ENCODE results near the gene UFSP1.
"Not testable (repeated sequence)": the region's sequence is repeated elsewhere in the genome, so short reads cannot be mapped to it uniquely, and the experiment has no call there.

The UFSP1 gene

DNA sequence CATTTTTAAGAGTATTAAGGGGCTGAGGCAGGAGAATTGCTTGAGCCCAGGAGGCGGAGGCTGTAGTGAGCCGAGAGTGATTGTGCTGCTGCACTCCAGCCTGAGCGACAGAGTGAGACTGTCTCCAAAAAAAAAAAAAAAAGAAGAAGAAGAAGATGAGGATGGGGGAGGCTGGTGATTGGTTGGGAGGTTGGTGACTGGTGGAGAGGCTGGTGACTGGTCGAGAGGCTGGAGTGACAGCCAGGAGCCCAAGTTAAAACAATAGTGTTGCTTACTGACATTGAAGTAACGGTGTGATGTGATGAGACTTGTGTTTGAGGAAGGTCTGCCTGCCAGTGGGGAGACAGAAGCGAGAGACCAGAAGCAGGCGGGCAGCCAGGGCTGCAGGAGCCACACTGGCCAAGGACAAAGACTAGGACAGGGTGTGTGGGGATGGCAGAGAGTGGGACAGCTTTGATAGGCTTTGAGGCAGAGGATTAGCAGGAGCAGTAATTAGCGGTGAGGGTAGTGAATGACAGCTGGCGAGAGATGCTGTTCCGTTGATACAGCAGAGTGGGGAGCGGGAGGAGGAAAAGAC is 9.7 kb downstream of the UFSP1 start:
- peak; percentile 97 for DNase-seq

DNA sequence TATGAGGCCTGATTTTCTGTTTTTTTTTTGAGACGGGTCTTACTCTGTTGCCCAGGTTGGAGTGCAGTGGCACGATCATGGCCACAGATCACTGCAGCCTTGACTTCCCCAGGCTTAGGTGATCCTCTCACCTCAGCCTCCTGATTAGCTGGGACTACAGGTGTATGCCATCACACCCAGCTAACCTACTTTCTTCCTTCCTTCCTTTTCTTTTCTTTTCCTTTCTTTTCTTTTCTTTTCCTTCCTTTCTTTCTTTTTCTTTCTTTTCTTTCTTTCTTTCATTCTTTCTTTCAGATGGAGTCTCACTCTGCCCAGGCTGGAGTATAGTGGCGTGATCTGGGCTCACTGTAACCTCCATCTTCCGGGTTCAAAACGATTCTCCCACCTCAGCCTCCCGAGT is 10.8 kb downstream of the UFSP1 start:
- DNase-seq, result no peak

DNA sequence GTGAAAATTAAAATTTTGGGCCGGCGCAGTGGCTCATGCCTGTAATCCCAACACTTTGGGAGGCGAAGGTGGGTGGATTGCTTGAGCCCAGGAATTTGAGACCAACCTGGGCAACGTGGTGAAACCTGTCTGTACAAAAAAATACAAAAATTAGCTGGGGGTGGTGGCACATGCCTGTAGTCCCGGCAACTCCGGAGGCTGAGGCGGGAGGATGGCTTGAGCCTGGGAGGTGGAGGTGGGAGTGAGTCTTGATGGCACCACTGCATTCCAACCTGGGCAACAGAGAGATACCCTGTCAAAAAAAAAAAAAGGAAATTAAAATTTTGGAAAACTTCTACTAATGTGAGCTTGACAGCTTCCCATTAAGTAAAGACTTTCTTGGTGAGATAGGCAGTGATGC is 11.5 kb downstream of the UFSP1 start:
- no peak for DNase-seq

DNA sequence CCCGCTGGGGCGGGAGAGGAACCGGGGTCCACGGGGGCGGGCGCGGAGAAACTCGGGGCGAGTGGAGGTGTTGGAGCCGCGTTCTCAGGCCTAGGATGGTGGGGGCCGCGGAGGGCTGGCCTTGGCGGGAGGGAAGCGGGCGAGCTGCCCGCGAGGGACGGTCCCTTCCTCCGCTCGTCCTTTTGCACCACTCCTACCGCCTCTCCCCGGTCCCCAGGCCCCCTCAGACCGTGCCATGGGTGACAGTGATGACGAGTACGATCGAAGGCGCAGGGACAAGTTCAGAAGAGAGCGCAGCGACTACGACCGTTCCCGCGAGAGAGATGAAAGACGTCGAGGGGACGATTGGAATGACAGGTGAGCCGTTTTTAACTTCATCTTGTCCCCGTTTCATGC is 14.2 kb downstream of the UFSP1 start:
- peak; percentile 45 for DNase-seq

DNA sequence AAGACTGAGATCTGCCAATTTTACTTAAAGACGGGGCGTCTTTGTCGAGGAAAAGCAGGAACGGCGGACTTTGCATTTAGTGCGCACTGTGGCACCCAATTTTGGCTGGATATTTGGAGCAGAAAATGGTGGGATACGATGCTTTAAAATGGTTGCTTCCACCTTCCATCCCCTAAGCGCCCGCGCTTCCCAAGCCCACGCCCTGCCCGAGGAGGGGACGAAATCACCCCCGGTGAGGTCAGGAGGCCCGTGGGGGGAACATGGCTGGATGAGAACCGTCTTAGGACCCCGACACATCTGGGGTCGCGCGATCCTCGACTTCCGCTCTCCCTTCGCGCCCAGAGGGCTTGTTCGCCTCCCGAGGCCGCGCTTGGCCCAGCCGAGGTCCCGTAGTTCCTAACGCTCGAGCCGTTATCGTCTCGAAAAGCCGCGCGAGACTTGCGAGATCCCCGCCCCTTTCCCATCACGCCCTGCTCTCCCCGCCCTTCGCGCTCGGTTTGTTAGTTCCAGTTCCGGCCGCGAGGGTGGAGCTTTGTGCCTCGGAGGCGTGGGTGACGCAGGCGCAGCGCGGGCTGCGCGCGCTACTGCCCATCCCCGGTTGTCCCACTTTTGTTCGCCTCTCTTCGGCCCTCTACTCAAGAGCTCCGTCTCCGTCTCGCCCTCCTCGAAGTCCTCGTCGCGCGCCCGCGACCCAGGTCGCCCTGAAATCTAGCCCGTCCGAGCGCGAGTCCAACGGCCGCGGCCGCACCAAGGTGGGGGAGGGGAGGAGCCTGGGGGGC is 14.7 kb downstream of the UFSP1 start, which contains the start of gene SRRT:
Gene SRRT, plus strand, starts transcription at position 527 of the 779 bp plus-strand sequence. CDS start 488 bp downstream, outside the sequence.
- DNase-seq, result peak; percentile 99

DNA sequence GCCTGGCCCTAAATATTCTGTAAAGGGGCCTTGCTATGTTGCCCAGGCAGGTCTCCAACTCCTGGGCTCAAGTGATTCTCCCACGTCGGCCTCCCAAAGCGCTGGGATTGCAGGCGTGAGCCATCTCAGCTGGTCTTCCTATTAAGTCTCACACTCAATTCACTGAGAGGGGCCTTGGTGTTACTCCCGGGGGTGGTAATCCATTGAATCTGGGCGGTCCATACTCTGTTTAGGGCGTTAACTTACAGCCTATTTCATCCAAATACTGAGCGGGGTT is 15.3 kb downstream of the UFSP1 start:
- peak; percentile 57 for DNase-seq

DNA sequence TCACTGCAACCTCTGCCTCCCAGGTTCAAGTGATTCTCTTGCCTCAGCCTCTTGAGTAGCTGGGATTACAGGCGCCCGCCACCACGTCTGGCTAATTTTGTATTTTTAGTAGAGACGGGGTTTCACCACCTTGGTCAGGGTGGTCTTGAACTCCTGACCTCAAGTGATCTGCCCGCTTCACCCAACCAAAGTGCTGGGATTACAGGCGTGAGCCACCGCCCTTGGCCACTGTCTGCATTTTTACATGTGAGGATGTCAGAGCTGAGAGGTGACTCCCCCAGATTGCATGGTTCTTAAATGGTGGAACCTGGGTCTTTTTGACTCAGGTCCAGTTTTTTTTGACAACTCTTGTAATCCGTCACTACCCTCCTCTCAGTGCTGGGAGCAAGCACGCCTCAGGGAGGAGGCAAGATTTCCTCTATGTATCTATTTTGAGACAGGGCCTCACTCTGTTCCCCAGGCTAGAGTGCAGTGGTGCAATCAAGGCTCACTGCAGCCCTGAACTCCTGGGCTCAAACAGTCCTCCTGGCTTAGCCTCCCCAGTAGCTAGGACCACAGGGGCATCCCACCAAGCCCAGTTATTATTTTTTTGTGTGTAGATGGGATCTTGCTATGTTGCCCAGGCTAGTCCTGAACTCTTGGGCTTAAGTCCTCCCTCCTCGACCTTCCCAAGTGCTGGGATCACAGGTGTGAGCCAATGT is 15.8 kb downstream of the UFSP1 start:
- no peak for DNase-seq

DNA sequence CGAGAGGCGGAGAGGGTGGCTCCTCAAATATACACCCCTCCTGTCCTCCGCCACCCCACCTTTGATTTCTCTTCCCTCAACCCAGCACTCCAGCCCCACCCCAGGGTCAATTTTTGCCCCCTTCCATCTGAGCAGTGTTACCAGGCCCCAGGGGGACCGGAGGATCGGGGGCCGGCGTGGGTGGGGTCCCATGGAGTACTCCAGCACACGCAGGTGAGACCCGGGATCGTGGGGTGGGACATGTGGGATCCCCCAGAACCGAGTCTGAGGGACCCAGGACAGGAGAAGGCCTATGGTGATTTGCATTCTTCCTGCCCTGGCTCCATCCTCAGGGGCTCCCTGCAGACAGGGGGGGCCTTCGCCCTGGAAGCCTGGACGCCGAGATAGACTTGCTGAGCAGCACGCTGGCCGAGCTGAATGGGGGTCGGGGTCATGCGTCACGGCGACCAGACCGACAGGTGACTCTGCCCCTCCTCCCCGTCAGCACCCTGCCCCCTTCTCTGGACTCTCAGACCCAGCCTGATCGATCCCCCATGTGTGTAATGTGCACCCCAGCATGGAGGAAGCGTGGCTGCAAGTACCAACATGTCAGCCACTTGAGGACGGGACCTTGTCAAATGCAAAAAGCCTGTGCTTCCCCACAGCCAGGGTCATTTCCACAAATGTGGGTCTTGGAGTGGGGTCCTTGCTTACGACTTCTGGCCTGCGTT is 21.6 kb downstream of the UFSP1 start:
- no peak for DNase-seq

DNA sequence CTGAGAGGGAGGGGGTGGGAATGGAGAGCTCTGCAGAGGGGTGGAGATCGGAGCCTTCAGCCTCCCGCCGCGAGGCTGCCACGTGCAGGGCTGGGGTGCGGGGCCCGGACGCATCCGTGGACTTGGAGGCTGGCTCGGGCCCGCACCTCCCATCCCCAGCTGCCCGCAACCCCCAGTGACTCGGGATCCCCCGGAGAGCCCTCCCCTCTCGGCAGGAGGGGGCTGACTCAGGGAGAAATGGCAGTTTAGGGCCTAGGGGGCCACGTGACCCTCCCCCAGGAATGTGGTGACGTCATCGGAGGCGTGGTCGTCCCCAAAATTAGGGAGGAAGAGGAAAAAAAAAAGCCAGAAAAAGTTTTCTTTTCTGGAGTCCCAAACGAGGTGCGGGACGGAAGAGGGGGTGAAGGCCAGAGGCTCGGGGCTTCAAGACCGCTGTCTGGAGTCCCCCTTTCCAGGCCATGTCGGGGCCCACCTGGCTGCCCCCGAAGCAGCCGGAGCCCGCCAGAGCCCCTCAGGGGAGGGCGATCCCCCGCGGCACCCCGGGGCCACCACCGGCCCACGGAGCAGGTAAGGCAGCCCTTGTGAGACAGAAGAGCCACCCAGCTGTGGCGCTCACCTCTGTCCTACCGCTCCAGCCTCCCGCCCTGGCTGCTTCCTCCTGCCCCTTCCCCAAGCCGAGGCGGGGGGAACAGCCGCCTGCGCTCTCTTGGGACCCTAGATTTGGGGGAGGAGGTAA is 22.3 kb downstream of the UFSP1 start, which contains the start of gene TRIP6:
Gene TRIP6, plus strand, starts transcription at position 348 of the 736 bp plus-strand sequence. Its CDS starts 111 bp downstream, at position 459.
- DNase-seq, result no peak

DNA sequence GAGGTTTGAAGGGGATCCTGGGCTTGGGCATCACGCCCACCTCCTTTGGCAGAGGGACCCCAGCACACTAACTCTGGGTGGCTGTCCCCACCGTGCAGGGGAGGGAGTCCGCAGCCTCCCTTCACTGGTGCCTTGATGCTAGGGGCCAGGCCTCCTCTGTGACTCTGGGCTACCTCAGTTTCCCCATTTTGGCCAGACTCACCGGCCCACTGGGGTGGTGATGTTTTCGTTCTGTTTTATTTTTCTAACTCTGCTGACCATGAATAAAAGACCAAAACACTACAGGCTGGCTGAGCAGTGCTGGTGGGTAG is 22.8 kb downstream of the UFSP1 start:
- no peak for DNase-seq

DNA sequence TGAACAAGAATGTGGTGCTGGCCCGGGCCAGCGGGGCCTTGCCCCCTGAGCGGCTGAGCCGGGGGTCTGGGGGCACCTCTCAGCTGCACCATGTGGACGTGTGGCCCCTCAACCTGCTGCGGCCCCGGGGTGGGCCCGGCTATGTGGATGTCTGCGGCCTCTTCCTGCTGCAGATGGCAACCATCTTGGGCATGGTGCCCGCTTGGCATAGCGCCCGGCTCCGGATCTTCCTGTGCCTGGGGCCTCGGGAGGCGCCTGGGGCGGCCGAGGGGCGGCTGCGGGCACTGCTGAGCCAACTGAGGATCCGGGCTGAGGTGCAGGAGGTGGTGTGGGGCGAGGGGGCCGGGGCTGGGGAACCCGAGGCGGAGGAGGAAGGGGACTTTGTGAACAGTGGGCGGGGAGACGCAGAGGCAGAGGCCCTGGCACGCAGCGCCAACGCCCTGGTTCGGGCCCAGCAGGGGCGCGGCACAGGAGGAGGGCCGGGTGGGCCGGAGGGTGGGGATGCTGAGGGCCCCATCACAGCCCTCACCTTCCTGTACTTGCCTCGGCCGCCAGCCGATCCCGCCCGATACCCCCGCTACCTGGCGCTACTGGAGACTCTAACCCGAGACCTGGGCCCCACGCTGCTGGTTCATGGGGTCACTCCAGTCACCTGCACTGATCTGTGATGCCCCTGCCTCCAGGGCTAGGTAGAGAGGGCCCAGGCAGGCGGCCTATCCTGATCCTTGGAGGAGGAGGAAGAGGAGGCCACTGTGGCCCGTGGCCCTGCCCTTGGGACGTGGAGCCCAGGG is 23.4 kb downstream of the UFSP1 start:
- no peak for DNase-seq

DNA sequence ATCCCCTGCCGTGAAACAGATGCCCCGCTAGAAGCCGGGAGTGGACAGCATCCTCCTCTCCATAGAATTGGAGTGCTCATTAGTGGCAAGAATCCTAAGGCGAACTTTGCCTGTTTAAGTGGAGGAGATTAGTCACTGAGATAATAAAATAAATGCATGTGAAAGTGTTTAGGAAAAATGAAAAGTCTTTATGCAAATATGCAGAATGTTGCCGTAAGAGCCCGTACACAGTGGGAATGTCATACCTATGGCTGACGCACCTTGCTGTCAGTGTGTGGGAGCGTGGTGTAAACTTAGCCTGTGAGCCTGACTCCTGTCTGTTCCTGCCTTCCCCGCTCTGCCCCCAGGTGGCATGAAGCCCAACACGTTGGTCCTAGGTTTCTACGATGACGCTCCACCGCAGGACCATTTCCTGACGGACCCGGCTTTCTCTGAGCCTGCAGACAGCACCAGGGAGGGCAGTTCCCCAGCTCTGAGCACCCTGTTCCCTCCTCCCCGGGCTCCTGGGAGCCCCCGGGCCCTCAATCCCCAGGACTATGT is 24.1 kb downstream of the UFSP1 start:
- DNase-seq, result no peak

DNA sequence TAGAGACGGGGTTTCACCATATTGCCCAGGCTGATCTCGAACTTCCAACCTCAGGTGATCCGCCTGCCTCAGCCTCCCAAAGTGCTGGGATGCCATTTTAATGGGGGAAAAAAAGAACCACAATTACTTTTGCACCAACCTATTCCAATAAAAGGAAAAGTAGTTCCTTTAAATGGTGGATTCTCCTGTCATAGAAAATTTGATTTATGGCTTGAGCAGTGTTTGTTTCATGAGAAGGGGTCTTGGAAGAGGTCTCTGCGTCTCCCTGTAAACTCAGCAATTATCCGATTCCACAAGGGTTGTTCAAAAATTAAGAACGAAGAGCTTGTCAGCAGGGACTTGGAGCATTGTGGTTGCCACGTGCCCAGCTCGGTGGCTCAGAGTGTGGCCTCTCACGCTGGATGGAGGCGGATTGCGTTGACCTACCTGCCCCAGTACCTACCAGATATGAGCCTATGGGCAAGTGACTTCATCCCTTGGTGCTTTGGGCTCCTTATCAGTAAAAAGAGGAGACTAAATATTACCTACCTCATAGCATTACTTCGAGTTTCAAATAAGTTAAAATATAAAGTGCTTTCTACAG is 25.2 kb downstream of the UFSP1 start:
- no peak for DNase-seq

DNA sequence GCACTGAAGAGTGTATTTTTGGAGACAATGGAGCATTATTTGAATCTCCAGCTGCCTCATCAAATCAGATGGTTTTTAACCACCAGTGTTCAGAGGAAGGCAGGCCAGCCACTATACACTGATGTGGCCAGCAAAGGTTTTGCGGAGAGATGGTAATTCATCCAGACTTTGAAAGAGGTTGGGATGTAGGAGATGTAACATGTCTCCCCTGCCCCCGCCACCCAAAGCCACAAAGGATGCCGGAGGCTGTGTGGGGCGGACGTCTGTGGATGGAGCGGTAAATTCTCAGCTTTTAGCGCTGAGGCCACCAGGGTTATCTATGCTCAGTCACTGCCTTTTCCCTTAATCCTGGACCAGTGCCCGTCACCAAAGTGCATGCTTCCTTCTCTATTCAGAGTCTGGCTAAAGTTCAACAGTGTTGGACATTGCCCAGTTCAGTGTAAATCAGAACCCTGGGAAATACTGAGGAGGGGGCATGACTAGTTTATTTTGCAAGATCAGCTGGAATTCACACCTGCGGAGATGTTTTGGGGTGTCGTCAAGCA is 26.0 kb downstream of the UFSP1 start:
- DNase-seq, result no peak

DNA sequence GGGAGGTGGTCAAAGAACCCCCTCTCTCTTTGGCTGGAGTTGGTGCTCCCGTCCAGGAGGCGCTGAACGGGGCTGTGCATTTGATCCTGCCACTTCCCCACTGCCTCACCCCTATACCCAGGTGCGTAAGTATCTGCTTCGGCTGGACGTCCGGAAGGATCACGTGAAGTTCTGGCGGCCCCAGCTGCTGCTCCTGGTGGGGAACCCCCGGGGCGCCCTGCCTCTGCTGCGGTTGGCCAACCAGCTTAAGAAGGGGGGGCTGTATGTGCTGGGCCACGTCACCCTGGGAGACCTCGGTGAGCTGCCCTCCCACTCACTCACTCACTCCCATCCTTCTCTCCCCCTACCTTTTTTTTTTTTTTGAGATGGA is 27.9 kb downstream of the UFSP1 start:
- no peak for DNase-seq

DNA sequence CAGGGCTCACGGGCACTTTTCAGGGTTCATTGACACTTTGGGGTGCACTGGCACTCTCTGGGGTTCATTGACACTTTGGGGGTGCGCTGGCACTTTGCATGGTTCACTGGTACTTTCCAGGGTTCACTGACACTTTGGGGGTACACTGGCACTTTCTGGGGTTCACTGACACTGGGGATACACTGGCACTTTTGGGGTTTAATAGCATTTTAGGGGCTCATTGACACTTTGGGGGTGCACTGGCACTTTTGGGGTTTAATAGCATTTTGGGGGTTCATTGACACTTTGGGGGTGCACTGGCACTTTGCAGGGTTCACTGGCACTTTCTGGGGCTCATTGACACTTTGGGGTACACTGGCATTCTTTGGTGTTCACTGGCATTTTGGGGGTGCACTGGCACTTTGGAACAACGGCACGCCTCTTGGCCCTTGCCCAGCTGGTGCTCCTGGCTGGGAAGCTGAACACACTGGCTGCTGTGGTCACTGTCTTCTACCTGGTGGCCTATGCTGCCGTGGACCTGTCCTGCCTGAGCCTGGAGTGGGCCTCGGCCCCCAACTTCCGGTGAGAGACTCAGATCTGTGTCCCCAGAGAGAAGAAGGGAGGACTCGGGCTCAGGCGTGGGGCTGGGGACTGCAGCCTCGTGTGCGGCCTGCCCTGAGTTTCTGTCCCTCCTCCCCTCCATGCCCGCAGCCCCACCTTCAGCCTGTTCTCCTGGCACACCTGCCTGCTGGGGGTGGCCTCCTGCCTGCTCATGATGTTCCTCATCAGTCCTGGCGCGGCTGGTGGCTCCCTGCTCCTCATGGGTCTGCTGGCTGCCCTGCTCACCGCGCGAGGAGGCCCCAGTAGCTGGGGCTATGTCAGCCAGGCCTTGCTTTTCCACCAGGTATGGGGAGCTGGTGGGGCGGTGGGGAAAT is 28.6 kb downstream of the UFSP1 start:
- DNase-seq, result no peak

DNA sequence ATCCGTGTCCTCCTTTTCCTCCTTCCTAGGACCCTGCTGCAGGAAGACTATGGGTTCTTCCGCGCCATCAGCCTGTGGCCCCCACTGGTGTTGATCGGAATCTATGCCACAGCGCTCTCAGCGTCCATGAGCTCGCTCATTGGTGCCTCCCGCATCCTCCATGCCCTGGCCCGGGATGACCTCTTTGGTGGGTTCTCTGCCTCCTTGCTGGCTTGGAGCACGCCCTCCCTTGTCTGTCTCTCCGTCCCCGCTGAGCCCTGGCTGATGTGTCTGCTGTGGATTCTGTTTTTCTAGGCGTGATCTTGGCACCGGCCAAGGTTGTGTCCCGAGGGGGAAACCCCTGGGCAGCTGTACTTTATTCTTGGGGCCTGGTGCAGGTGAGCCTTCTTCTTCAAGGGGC is 29.7 kb downstream of the UFSP1 start:
- DNase-seq, result no peak

DNA sequence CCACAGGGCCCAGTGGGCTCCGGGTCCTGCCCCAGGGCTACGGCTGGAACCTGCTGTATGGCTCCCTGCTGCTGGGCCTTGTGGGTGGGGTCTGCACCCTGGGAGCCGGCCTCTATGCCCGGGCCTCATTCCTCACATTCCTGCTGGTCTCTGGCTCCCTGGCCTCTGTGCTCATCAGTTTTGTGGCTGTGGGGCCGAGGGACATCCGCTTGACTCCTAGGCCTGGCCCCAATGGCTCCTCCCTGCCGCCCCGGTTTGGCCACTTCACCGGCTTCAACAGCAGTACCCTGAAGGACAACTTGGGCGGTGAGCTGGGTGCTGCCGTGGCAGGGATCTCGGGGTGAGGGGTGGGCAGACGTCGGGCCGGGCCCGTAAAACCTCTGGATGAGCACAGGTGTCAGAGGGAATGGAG is 32.6 kb downstream of the UFSP1 start:
- DNase-seq, result no peak

DNA sequence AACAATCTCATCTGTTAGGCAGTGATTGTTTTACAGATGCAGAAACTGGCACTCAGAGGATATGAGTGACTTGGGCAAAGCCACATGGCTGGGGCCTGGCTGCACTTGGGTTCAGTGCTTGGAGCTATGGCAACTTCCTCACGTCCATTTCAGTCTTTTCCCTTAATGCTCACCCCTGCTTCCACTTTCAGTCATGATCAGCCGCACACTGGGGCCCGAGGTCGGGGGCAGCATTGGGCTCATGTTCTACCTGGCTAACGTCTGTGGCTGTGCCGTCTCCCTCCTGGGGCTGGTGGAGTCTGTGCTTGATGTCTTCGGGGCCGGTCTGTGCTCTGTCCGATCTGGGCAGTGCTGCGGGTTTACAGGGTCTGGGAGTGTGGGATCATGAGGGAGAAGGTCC is 34.0 kb downstream of the UFSP1 start:
- DNase-seq, result no peak

DNA sequence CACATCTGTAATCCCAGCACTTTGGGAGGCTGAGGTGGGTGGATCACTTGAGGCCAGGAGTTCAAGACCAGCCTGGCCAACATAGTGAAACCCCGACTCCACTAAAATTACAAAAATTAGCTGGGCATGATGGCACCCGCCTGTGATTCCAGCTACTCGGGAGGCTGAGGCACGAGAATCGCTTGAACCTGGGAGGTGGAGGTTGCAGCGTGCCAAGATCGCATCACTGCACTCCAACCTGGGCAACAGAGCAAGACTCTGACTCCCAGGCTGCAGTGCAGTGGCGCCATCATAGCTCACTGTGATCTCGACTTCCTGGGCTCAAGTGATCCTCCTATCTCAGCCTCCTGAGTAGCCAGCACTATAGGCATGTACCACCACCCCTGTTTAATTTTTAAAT is 34.6 kb downstream of the UFSP1 start:
- DNase-seq, result not testable (repeated sequence)

Data from NCI-H82 (cell line).